ENCODE results near the gene NMD3.

The NMD3 gene

GRCh38 chr3:161220850-161221753, at the start of gene NMD3:
NMD3 (plus strand) TSS chr3:161221311; CDS start chr3:161222014, 703 bp downstream.
- H3K4me2 ChIP-seq (ENCODE audit: insufficient read depth, low read length): peak within 1 kb of the TSS; percentile 61
- TF ChIP-seq EZH2 (IDR thresholded peaks at IDR 0.05; ENCODE audit: borderline replicate concordance, low read depth, low read length, severe bottlenecking): no peak
- TF ChIP-seq, protein P1, sequence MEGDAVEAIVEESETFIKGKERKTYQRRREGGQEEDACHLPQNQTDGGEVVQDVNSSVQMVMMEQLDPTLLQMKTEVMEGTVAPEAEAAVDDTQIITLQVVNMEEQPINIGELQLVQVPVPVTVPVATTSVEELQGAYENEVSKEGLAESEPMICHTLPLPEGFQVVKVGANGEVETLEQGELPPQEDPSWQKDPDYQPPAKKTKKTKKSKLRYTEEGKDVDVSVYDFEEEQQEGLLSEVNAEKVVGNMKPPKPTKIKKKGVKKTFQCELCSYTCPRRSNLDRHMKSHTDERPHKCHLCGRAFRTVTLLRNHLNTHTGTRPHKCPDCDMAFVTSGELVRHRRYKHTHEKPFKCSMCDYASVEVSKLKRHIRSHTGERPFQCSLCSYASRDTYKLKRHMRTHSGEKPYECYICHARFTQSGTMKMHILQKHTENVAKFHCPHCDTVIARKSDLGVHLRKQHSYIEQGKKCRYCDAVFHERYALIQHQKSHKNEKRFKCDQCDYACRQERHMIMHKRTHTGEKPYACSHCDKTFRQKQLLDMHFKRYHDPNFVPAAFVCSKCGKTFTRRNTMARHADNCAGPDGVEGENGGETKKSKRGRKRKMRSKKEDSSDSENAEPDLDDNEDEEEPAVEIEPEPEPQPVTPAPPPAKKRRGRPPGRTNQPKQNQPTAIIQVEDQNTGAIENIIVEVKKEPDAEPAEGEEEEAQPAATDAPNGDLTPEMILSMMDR (IDR thresholded peaks at IDR 0.05; ENCODE audit: borderline replicate concordance, extremely low read depth, low read length, poor library complexity, severe bottlenecking): no peak
- H3K79me2 ChIP-seq (ENCODE audit: insufficient read depth, low read length): peaks cover 50% of the 10 kb centered on the region
- H3K4me3 ChIP-seq (ENCODE audit: low read depth in 1 of 2, low read length in 2 of 2): peak within 1 kb of the TSS; percentile 80 to 96
- H4K20me1 ChIP-seq (ENCODE audit: insufficient read depth, low read length): peaks cover 11% of the 10 kb centered on the region; the same call in 1 of the 2 replicates
- H3K9ac ChIP-seq (ENCODE audit: low read depth, low read length): peak within 1 kb of the TSS; percentile 95
- no peaks in the 10 kb centered on the region for H3K27me3 ChIP-seq (ENCODE audit: insufficient read depth, low read length, poor library complexity)
- no peaks in the 10 kb centered on the region for H3K9me3 ChIP-seq (ENCODE audit: insufficient read depth, low read length, severe bottlenecking)
- peaks cover 41% of the 10 kb centered on the region for H3K4me1 ChIP-seq (ENCODE audit: insufficient read depth, low read length)
- H3K27ac ChIP-seq (ENCODE audit: low read length): peak within 1 kb of the TSS; percentile 78
- peaks cover 24% of the 10 kb centered on the region for H3K36me3 ChIP-seq (ENCODE audit: insufficient read depth, low read length)
- peak; percentile 95 for DNase-seq
- peak within 1 kb of the TSS; percentile 89 for H2AFZ ChIP-seq (ENCODE audit: low read depth, low read length)
- ATAC-seq (ENCODE audit: insufficient read depth, low read depth): peak; percentile 94

DNA sequence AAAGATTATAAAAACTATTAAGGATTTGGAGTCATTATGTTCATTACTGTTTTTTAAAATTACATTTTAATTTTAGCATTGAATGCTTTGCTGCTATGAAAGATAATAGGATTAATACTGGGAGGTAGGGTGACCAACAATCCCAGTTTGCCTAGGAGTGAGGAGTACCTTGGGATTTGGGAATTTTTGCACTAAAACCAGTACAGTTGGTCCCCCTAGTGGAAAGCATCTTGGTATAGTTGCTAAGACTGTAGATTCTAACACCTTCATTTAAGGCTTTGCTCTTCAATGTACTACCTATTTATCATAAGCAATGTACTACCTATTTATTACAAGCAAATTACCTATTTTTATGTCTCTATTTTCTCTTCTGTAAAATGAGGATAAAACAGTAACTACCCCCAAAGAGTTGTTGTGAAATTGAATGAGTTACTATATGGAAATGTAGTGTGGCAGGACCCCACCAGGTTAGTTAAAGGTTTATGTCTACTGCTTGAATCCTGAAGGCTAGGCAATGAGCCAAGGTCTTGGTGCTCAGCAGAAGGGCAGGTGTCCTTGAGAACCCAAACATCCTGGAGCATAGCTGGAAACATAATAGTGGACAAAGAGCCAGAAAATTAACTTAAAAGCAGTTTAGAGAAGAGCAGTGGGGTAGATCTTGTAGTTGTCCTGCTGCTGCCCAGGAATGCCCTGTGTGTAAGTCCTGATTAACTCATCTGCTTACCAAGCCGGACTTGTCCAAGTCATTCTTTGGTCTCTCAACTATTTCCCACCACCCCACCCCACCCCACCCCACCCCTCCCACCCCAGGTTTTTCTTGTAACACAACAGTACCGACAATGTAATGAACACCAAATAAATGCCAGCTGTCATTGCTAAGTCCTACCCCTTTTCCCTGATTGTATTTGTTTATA, 49.2 kb upstream of the NMD3 start:
- no peak overlapping the region for H3K27ac ChIP-seq (ENCODE audit: low read length)
- H3K36me3 ChIP-seq (ENCODE audit: insufficient read depth, low read length): no peaks in the 10 kb centered on the region
- H4K20me1 ChIP-seq (ENCODE audit: insufficient read depth, low read length): no peaks in the 10 kb centered on the region
- no peaks in the 10 kb centered on the region for H3K9me3 ChIP-seq (ENCODE audit: insufficient read depth, low read length, severe bottlenecking)
- H3K4me2 ChIP-seq (ENCODE audit: insufficient read depth, low read length): no peak overlapping the region
- no peak for ATAC-seq (ENCODE audit: insufficient read depth, low read depth)
- H3K4me3 ChIP-seq (ENCODE audit: low read depth in 1 of 2, low read length in 2 of 2): no peak overlapping the region
- H2AFZ ChIP-seq (ENCODE audit: low read depth, low read length): no peak overlapping the region
- TF ChIP-seq, protein P1 (IDR thresholded peaks at IDR 0.05; ENCODE audit: borderline replicate concordance, extremely low read depth, low read length, poor library complexity, severe bottlenecking): no peak
- no peak for TF ChIP-seq EZH2 (IDR thresholded peaks at IDR 0.05; ENCODE audit: borderline replicate concordance, low read depth, low read length, severe bottlenecking)
- no peaks in the 10 kb centered on the region for H3K4me1 ChIP-seq (ENCODE audit: insufficient read depth, low read length)
- no peaks in the 10 kb centered on the region for H3K27me3 ChIP-seq (ENCODE audit: insufficient read depth, low read length, poor library complexity)
- H3K79me2 ChIP-seq (ENCODE audit: insufficient read depth, low read length): no peaks in the 10 kb centered on the region
- DNase-seq: no peak
- no peak overlapping the region for H3K9ac ChIP-seq (ENCODE audit: low read depth, low read length)

DNA sequence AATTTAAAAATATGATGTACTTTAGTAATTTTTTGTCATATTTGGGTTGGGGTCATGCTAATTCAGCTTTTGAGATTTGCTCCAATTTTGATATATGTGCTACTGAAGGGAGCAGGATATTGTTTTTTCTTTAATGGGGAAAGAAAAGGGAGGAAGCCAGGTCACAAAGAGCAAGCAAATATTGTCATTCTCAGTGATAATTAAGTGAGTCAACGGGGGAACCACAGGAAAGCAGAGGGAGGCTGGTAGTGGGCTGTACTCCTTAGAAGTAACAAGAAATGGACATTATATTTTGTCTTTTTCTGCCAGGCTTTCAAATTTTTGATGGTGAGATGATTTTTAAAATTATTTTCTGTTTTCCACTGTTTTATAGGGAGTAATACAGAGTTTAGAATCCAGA, 45.6 kb upstream of the NMD3 start:
- H3K9me3 ChIP-seq (ENCODE audit: insufficient read depth, low read length, severe bottlenecking): no peaks in the 10 kb centered on the region
- no peaks in the 10 kb centered on the region for H4K20me1 ChIP-seq (ENCODE audit: insufficient read depth, low read length)
- no peaks in the 10 kb centered on the region for H3K36me3 ChIP-seq (ENCODE audit: insufficient read depth, low read length)
- H3K4me1 ChIP-seq (ENCODE audit: insufficient read depth, low read length): no peaks in the 10 kb centered on the region
- no peak overlapping the region for H2AFZ ChIP-seq (ENCODE audit: low read depth, low read length)
- H3K4me2 ChIP-seq (ENCODE audit: insufficient read depth, low read length): no peak overlapping the region
- ATAC-seq (ENCODE audit: insufficient read depth, low read depth): no peak
- no peak overlapping the region for H3K9ac ChIP-seq (ENCODE audit: low read depth, low read length)
- no peaks in the 10 kb centered on the region for H3K27me3 ChIP-seq (ENCODE audit: insufficient read depth, low read length, poor library complexity)
- no peak for DNase-seq
- no peak overlapping the region for H3K4me3 ChIP-seq (ENCODE audit: low read depth in 1 of 2, low read length in 2 of 2)
- H3K27ac ChIP-seq (ENCODE audit: low read length): no peak overlapping the region
- TF ChIP-seq EZH2 (IDR thresholded peaks at IDR 0.05; ENCODE audit: borderline replicate concordance, low read depth, low read length, severe bottlenecking): no peak
- TF ChIP-seq, protein P1 (IDR thresholded peaks at IDR 0.05; ENCODE audit: borderline replicate concordance, extremely low read depth, low read length, poor library complexity, severe bottlenecking): no peak
- no peaks in the 10 kb centered on the region for H3K79me2 ChIP-seq (ENCODE audit: insufficient read depth, low read length)

Data from DND-41 (cell line).